ENCODE results near the gene NAPSA. TPM values are rescaled to one million over a fixed set of nuclear protein-coding genes. Genes with fewer than 3 reads are reported as not detected.

NAPSA gene
- total and polyA plus RNA-seq, 9 of the 15 experiments (the other 6 are each of a cell fraction or from before 2014, with no cell fraction given) = 0.25 to 1.9 (median 0.69) TPM

GRCh38 chr19:50358483-50359327 is 6.7 kb downstream of the NAPSA start (continued):
- no peak for TF ChIP-seq CCAR2 (IDR thresholded peaks at IDR 0.05; ENCODE audit: low read depth, low read length)
- TF ChIP-seq ZNF146 (CRISPR knock-in tag; IDR thresholded peaks at IDR 0.05; ENCODE audit: unreplicated experiment) = no peak
- no peak for TF ChIP-seq ZNF277 (CRISPR knock-in tag; IDR thresholded peaks at IDR 0.05; ENCODE audit: borderline replicate concordance)
- no peak for TF ChIP-seq ZZZ3 (IDR thresholded peaks at IDR 0.05)
- peak; percentile 91 for TF ChIP-seq CEBPB (tag; IDR thresholded peaks at IDR 0.05)
- no peak for TF ChIP-seq MAFK (IDR thresholded peaks at IDR 0.05; ENCODE audit: low read length)
- TF ChIP-seq GATAD2B (IDR thresholded peaks at IDR 0.05; ENCODE audit: borderline replicate concordance) = no peak
- no peak for TF ChIP-seq NR3C1 (CRISPR knock-in tag; IDR thresholded peaks at IDR 0.05)
- peak; percentile 70 for TF ChIP-seq DPF2 (IDR thresholded peaks at IDR 0.05)
- TF ChIP-seq FOXA3 (CRISPR knock-in tag; conservative IDR thresholded peaks at IDR 0.05 in 1 of 2, IDR thresholded peaks at IDR 0.05 in 1 of 2) = no peak
- no peak for TF ChIP-seq FOS (IDR thresholded peaks at IDR 0.05; ENCODE audit: extremely low read depth, insufficient read length)
- TF ChIP-seq IFI16 (CRISPR knock-in tag; IDR thresholded peaks at IDR 0.05) = no peak
- TF ChIP-seq ZNF3 (CRISPR knock-in tag; IDR thresholded peaks at IDR 0.05) = no peak
- peak in 1 of 2 experiments; percentile 78; a peak in 1 of 4 replicates for TF ChIP-seq ZNF318 (IDR thresholded peaks at IDR 0.05; ENCODE audit: borderline replicate concordance in 1 of 2, low read depth in 1 of 2)

All from K562 (cell line).